H1 (cell line): ENCODE data around the gene RTTN.

Source experiments
- CREB1 ChIP-seq: IDR thresholded peaks from 2 replicates; pipeline ENCODE4 v1.6.1; 2012; ENCODE audit warnings: inconsistent platforms
- KDM5A ChIP-seq: fragments of 200-600 bp; IDR thresholded peaks from 2 replicates; pipeline ENCODE4 v1.7.1; 2012; ENCODE audit warnings: mild to moderate bottlenecking, low read length, inconsistent platforms, mixed read lengths
- POLR2A ChIP-seq, 2 experiments: IDR thresholded peaks; 1 replicate in 1 of 2; 2 replicates in 1 of 2; pipeline ENCODE4 v1.6.1; 2011; ENCODE audit warnings: low read depth in 2 of 2, low read length in 2 of 2, mild to moderate bottlenecking in 2 of 2; ENCODE audit errors: control extremely low read depth in 1 of 2
- POLR2AphosphoS5 ChIP-seq: IDR thresholded peaks from 2 replicates; pipeline ENCODE4 v1.6.1; 2011; ENCODE audit warnings: low read depth, low read length
- RAD21 ChIP-seq, 2 experiments: IDR thresholded peaks in 1 of 2; conservative IDR thresholded peaks in 1 of 2; 2 replicates each; pipeline ENCODE4 v1.6.1; 2011; ENCODE audit warnings: low read depth in 2 of 2, low read length in 2 of 2, improper control_type of control experiment in 1 of 2, inconsistent platforms in 1 of 2, mild to moderate bottlenecking in 1 of 2, moderate library complexity in 1 of 2
- SP1 ChIP-seq: IDR thresholded peaks from 2 replicates; pipeline ENCODE4 v1.6.1; 2011; ENCODE audit warnings: low read depth, low read length
- SP2 ChIP-seq: IDR thresholded peaks from 2 replicates; pipeline ENCODE4 v1.6.1; 2012; ENCODE audit warnings: mild to moderate bottlenecking, low read length, inconsistent platforms
- SUZ12 ChIP-seq: fragments of 200-600 bp; sonication (generic); IDR thresholded peaks from 2 replicates; pipeline ENCODE4 v1.6.1; 2012; ENCODE audit warnings: mild to moderate bottlenecking, inconsistent platforms, low read length, moderate library complexity, mixed read lengths
- TBP ChIP-seq: IDR thresholded peaks from 2 replicates; pipeline ENCODE4 v1.6.1; 2011; ENCODE audit warnings: low read depth, low read length, improper control_type of control experiment
- TCF12 ChIP-seq: IDR thresholded peaks from 2 replicates; pipeline ENCODE4 v1.6.1; 2011; ENCODE audit warnings: low read depth, mild to moderate bottlenecking, low read length
- TF ChIP-seq, protein P1 (sequence below), 3 experiments: IDR thresholded peaks; 1 replicate in 2 of 3; 2 replicates in 1 of 3; pipeline versions ENCODE4 v1.5.1 to v1.6.1; 2011; ENCODE audit warnings: low read length in 3 of 3, mild to moderate bottlenecking in 3 of 3, inconsistent platforms in 2 of 3, low read depth in 1 of 3, moderate library complexity in 1 of 3; ENCODE audit not compliant: insufficient read depth in 1 of 3; ENCODE audit errors: control extremely low read depth in 1 of 3
- TF ChIP-seq, protein P2 (sequence below): IDR thresholded peaks from 2 replicates; pipeline ENCODE4 v1.6.1; 2011; ENCODE audit warnings: low read length, improper control_type of control experiment

DNA sequence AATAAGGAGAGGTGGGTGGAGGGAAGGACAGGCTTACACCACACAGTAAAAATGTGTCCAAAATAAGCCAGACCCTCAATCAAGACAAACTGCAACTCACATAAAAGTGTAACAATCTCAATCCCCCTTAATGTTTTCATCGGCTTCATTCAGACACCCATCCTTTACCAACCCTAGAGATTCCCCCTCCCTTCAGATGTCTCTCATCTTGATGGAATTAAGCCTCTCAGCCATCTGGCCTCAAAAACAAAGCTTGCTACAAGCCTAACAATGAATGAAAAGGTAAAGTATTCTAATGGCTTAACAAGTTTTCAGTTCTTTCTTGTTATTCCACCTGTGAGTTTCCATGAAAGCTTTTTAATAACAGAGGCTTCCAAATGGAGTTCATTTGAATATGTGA is 5.2 kb downstream of the RTTN start:
- TF ChIP-seq, protein P1, sequence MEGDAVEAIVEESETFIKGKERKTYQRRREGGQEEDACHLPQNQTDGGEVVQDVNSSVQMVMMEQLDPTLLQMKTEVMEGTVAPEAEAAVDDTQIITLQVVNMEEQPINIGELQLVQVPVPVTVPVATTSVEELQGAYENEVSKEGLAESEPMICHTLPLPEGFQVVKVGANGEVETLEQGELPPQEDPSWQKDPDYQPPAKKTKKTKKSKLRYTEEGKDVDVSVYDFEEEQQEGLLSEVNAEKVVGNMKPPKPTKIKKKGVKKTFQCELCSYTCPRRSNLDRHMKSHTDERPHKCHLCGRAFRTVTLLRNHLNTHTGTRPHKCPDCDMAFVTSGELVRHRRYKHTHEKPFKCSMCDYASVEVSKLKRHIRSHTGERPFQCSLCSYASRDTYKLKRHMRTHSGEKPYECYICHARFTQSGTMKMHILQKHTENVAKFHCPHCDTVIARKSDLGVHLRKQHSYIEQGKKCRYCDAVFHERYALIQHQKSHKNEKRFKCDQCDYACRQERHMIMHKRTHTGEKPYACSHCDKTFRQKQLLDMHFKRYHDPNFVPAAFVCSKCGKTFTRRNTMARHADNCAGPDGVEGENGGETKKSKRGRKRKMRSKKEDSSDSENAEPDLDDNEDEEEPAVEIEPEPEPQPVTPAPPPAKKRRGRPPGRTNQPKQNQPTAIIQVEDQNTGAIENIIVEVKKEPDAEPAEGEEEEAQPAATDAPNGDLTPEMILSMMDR (IDR thresholded peaks at IDR 0.05; ENCODE audit: control extremely low read depth in 1 of 3, insufficient read depth in 1 of 3, low read depth in 1 of 3, low read length in 3 of 3) = no peak
- TF ChIP-seq SP2 = no peak
- no peak for TF ChIP-seq POLR2A (IDR thresholded peaks at IDR 0.05; ENCODE audit: control extremely low read depth in 1 of 2, low read depth in 2 of 2, low read length in 2 of 2)
- TF ChIP-seq POLR2AphosphoS5 = no peak
- no peak for TF ChIP-seq RAD21 (IDR thresholded peaks at IDR 0.05 in 1 of 2, conservative IDR thresholded peaks at IDR 0.05 in 1 of 2; ENCODE audit: low read depth in 2 of 2, low read length in 2 of 2)
- no peak for TF ChIP-seq TCF12
- TF ChIP-seq SUZ12 = no peak
- no peak for TF ChIP-seq KDM5A
- TF ChIP-seq SP1 = no peak
- TF ChIP-seq, protein P2, sequence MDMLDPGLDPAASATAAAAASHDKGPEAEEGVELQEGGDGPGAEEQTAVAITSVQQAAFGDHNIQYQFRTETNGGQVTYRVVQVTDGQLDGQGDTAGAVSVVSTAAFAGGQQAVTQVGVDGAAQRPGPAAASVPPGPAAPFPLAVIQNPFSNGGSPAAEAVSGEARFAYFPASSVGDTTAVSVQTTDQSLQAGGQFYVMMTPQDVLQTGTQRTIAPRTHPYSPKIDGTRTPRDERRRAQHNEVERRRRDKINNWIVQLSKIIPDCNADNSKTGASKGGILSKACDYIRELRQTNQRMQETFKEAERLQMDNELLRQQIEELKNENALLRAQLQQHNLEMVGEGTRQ = no peak
- no peak for TF ChIP-seq CREB1
- no peak for TF ChIP-seq TBP
